ENCODE data around the gene GPR162. TPM values are rescaled to one million over a fixed set of nuclear protein-coding genes. Genes with fewer than 3 reads are reported as not detected.
A peak's percentile ranks its signal among the peaks of the same experiment; 100 is the strongest.

GPR162 gene
- total RNA-seq, 1 experiment from 2014 or later = 6.1 TPM

DNA sequence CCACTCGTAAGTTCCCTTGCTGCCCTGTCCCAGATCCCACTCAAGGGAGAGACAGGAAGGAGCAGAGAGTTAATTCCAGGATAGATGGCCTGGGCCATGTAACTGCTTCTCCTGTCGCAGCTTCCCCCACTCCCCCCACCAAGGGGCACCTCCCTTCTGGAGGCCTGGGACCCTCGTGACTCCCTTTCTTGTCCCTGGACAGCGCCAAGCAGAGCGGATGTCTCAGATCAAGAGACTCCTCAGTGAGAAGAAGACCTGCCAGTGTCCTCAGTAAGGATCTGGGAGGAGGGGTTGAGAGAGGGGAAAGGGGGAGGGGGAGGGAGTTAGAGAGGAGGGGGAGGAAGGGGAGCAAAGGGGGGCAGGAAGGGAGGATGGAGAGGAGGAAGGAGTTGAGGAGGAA is 3.0 kb upstream of the GPR162 start:
- Mint-ChIP-seq H3K27ac (peak overlapping the region; percentile 71 to 96 (median 74); a peak in 4 of 7 replicates), H3K9me3 (peaks cover 0 to 2% of the 10 kb centered on the region in 2 experiments; a peak in 1 of 5 replicates), H3K4me3 (peak overlapping the region; percentile 17 to 72; a peak in 4 of 5 replicates), H3K4me1 (peaks cover 50 to 53% of the 10 kb centered on the region in 2 experiments), H3K27me3 (ENCODE audit: low read depth) (peaks cover 68% of the 10 kb centered on the region), H3K36me3 (ENCODE audit: insufficient read depth in 1 of 3, low read depth in 3 of 3) (peaks cover 0 to 3% (median 0%) of the 10 kb centered on the region in 3 experiments; a peak in 1 of 7 replicates)
- H2AK5ac ChIP-seq (ENCODE audit: insufficient read length, low read length) = no peak overlapping the region
- H3K9ac ChIP-seq (ENCODE audit: extremely low read depth, insufficient read length, low read length) = no peak overlapping the region
- H3K4me2 ChIP-seq (ENCODE audit: insufficient read depth, insufficient read length, low read length) = peak overlapping the region; percentile 17
- H3K14ac ChIP-seq (ENCODE audit: insufficient read depth, low read length) = no peak overlapping the region
- no peak overlapping the region for H4K91ac ChIP-seq (ENCODE audit: insufficient read length, low read depth, low read length)
- no peak overlapping the region for H3K23ac ChIP-seq (ENCODE audit: insufficient read length, low read depth, low read length)
- H3K27me3 ChIP-seq (ENCODE audit: insufficient read depth, low read length) = peaks cover 4% of the 10 kb centered on the region; the same call in 1 of the 2 replicates
- H3K18ac ChIP-seq (ENCODE audit: insufficient read length, low read depth, low read length) = no peak overlapping the region
- no peak overlapping the region for H2AFZ ChIP-seq (ENCODE audit: low read length)
- no CpG with 5 or more reads among the region's 5 CpGs for WGBS (ENCODE audit: extremely low coverage, insufficient read length, low lambda C conversion rate)
- H2BK12ac ChIP-seq (ENCODE audit: insufficient read length, low read depth, low read length) = no peak overlapping the region
- no peak overlapping the region for H4K8ac ChIP-seq (replicated peaks; ENCODE audit: insufficient read length, low read depth, low read length)
- H3T11ph ChIP-seq (ENCODE audit: low read length) = no peak overlapping the region
- no peaks in the 10 kb centered on the region for H3K79me1 ChIP-seq (ENCODE audit: insufficient read depth, low read depth, low read length, poor library complexity, severe bottlenecking)
- no peak for DNase-seq
- peaks cover 7% of the 10 kb centered on the region; the same call in 1 of the 2 replicates for H3K4me1 ChIP-seq (ENCODE audit: insufficient read depth, low read length)
- no peaks in the 10 kb centered on the region for H3K79me2 ChIP-seq (ENCODE audit: insufficient read depth, low read length)
- no peak overlapping the region for H3K56ac ChIP-seq (ENCODE audit: insufficient read length, low read depth, low read length)
- H2BK20ac ChIP-seq (ENCODE audit: low read depth, low read length, poor library complexity, severe bottlenecking) = no peak overlapping the region
- no peak overlapping the region for H2BK5ac ChIP-seq (ENCODE audit: insufficient read length, low read length)
- peaks cover 8% of the 10 kb centered on the region for H3K23me2 ChIP-seq (ENCODE audit: insufficient read length, low read depth, low read length, poor library complexity, severe bottlenecking)
- no peak for TF ChIP-seq CTCF (conservative IDR thresholded peaks at IDR 0.05)
- no peak overlapping the region for H3K27ac ChIP-seq (ENCODE audit: insufficient read length, low read depth, low read length)
- no peak overlapping the region for H4K5ac ChIP-seq (ENCODE audit: insufficient read length, low read depth, low read length)
- no peak overlapping the region for H2BK15ac ChIP-seq (ENCODE audit: low read depth, low read length)
- H3K9me3 ChIP-seq (ENCODE audit: control insufficient read depth, low read depth, low read length) = no peaks in the 10 kb centered on the region
- no peaks in the 10 kb centered on the region for H4K20me1 ChIP-seq (ENCODE audit: control insufficient read depth, insufficient read depth, insufficient read length)
- H3K4ac ChIP-seq (ENCODE audit: low read depth, low read length) = no peak overlapping the region
- H2BK120ac ChIP-seq (ENCODE audit: low read depth, low read length, poor library complexity, severe bottlenecking) = no peak overlapping the region
